Gastrocnemius medialis (tissue), 4 donors: ENCODE measurements around the gene MCCC2. TPM values are rescaled to one million over a fixed set of nuclear protein-coding genes. Genes with fewer than 3 reads are reported as not detected.
"Not testable (repeated sequence)": the region's sequence is repeated elsewhere in the genome, so short reads cannot be mapped to it uniquely, and the experiment has no call there.

Source experiments
- ATAC-seq, 2 donors: fragments of 150-250 bp; one replicate each; pipeline ENCODE4 v1.9.1; 2016
- DNase-seq, 2 donors: peaks; one replicate each; pipeline ENCODE4 v3.0.0-alpha.2; 2019
- H3K27ac ChIP-seq, 4 donors: fragments of 200-600 bp; sonication (generic); 1 replicate in 1 of 4; 2 replicates in 3 of 4; pipeline ENCODE4 v1.5.1; 2016 to 2018; ENCODE audit warnings: mild to moderate bottlenecking in 2 of 4, moderate library complexity in 1 of 4
- H3K27me3 ChIP-seq, 3 donors: fragments of 200-600 bp; sonication (generic) in 2 of 3; 1 replicate in 1 of 3; 2 replicates in 2 of 3; pipeline versions ENCODE4 v1.5.1 to v1.6.0; 2016 to 2019; ENCODE audit warnings: mild to moderate bottlenecking in 1 of 3, moderate library complexity in 1 of 3
- H3K36me3 ChIP-seq, 2 donors: fragments of 200-600 bp; sonication (generic) in 1 of 2; one replicate each; pipeline ENCODE4 v1.5.1; 2017 to 2018
- H3K4me1 ChIP-seq, 2 donors: fragments of 200-600 bp; sonication (generic) in 1 of 2; one replicate each; pipeline ENCODE4 v1.5.1; 2016 to 2017; ENCODE audit warnings: mild to moderate bottlenecking in 2 of 2
- H3K4me3 ChIP-seq, 4 donors: fragments of 200-600 bp; sonication (generic) in 3 of 4; 1 replicate in 1 of 4; 2 replicates in 3 of 4; pipeline ENCODE4 v1.5.1; 2016 to 2019; ENCODE audit warnings: mild to moderate bottlenecking in 2 of 4
- H3K9me3 ChIP-seq, 3 donors: fragments of 200-600 bp; sonication (generic) in 2 of 3; 1 replicate in 1 of 3; 2 replicates in 2 of 3; pipeline ENCODE4 v1.5.1; 2016 to 2019
- CTCF ChIP-seq, 5 experiments: fragments of 450-650 bp in 3 of 5; fragments of 200-600 bp in 2 of 5; sonication (generic) in 2 of 5; IDR thresholded peaks in 4 of 5; conservative IDR thresholded peaks in 1 of 5; 1 replicate in 4 of 5; 2 replicates in 1 of 5; pipeline ENCODE4 v1.5.1; 2016 to 2019; ENCODE audit warnings: antibody characterized with exemption in 5 of 5, mild to moderate bottlenecking in 3 of 5, moderate library complexity in 3 of 5
- POLR2A ChIP-seq, 2 donors: fragments of 450-650 bp; IDR thresholded peaks; one replicate each; pipeline ENCODE4 v1.6.1; 2017; ENCODE audit warnings: antibody characterized with exemption in 2 of 2, mild to moderate bottlenecking in 2 of 2, moderate library complexity in 2 of 2
- in situ Hi-C, 4 donors: fragments of 200-750 bp; cut with MboI; loops; one replicate each; pipeline versions ENCODE4 v1.15.0 to v1.8.0; 2017; ENCODE audit warnings: low sequenced_read_pairs in 4 of 4
- intact Hi-C: fragments of 100-400 bp; cut with DNase I; formaldehyde crosslinking; loops from one replicate; pipeline ENCODE4 v1.15.1; 2023; ENCODE audit warnings: low total_unique reads
- total RNA-seq, 4 donors: library from RNA; depleted of rRNA; stranded (reverse); fragments of >200 nt; gene quantifications; one replicate each; pipeline versions ENCODE4 v1.1.0 to v1.2.3, GENCODE V29; 2016

MCCC2 gene
- total RNA-seq, 4 donors from 2014 or later = 41.4 to 51.4 (median 46.9) TPM

- ATAC-seq = no peak
- intact Hi-C loops (no loop called here), in situ Hi-C loops (no loop called here)
- H3K4me1 ChIP-seq = peaks cover 0 to 13% of the 10 kb centered on the region in 2 donors
- no peaks in the 10 kb centered on the region for H3K9me3 ChIP-seq
- H3K36me3 ChIP-seq = peaks cover 3 to 53% of the 10 kb centered on the region in 2 donors
- no peak overlapping the region for H3K4me3 ChIP-seq
- DNase-seq = no peak
- H3K27ac ChIP-seq = peak overlapping the region; percentile 9 to 63 (median 44)
- no peaks in the 10 kb centered on the region for H3K27me3 ChIP-seq
- TF ChIP-seq POLR2A (IDR thresholded peaks at IDR 0.05) (no peak), CTCF (IDR thresholded peaks at IDR 0.05 in 4 of 5, conservative IDR thresholded peaks at IDR 0.05 in 1 of 5) (no peak)
Measured at GRCh38 chr5:71600783-71601182, 13.6 kb downstream of the MCCC2 start.

GRCh38 chr5:71601222-71602026, 14.3 kb downstream of the MCCC2 start:
- Histone ChIP-seq H3K27me3 (no peaks in the 10 kb centered on the region), H3K36me3 (peaks cover 3 to 49% of the 10 kb centered on the region in 2 donors), H3K4me3 (no peak overlapping the region), H3K4me1 (peaks cover 0 to 13% of the 10 kb centered on the region in 2 donors), H3K9me3 (no peaks in the 10 kb centered on the region), H3K27ac (peak overlapping the region; percentile 9 to 63 (median 44))
- in situ Hi-C loops = no loop called here
- intact Hi-C loops = no loop called here
- TF ChIP-seq POLR2A (IDR thresholded peaks at IDR 0.05) = no peak
- peak; percentile 23 to 55 (median 36) for TF ChIP-seq CTCF (IDR thresholded peaks at IDR 0.05 in 4 of 5, conservative IDR thresholded peaks at IDR 0.05 in 1 of 5)
- ATAC-seq = peak; percentile 68 to 95
- peak; percentile 9 to 48 for DNase-seq

DNA sequence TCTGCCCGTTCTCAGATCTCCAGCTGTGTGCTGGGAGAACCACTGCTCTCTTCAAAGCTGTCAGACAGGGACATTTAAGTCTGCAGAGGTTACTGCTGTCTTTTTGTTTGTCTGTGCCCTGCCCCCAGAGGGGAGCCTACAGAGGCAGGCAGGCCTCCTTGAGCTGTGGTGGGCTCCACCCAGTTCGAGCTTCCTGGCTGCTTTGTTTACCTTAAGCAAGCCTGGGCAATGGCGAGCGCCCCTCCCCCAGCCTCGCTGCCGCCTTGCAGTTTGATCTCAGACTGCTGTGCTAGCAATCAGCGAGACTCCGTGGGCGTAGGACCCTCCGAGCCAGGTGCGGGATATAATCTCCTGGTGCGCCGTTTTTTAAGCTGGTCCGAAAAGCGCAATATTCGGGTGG, 22.8 kb downstream of the MCCC2 start:
- H3K27ac ChIP-seq = not testable (repeated sequence)

GRCh38 chr5:71615809-71616208, 28.7 kb downstream of the MCCC2 start:
- TF ChIP-seq POLR2A (IDR thresholded peaks at IDR 0.05) = no peak
- no peak for TF ChIP-seq CTCF (IDR thresholded peaks at IDR 0.05 in 4 of 5, conservative IDR thresholded peaks at IDR 0.05 in 1 of 5)
- Histone ChIP-seq H3K9me3 (no peaks in the 10 kb centered on the region), H3K27me3 (no peaks in the 10 kb centered on the region), H3K4me1 (no peaks in the 10 kb centered on the region), H3K27ac (no peak overlapping the region), H3K36me3 (peaks cover 0 to 8% of the 10 kb centered on the region in 2 donors), H3K4me3 (no peak overlapping the region)
- in situ Hi-C loops (no loop called here), intact Hi-C loops (no loop called here)
- ATAC-seq (no peak), DNase-seq (no peak)

More for the DNA sequence above, 22.8 kb downstream of the MCCC2 start:
- H3K4me3 ChIP-seq, in situ Hi-C loops, DNase-seq, H3K27me3 ChIP-seq, H3K9me3 ChIP-seq, H3K36me3 ChIP-seq, intact Hi-C loops, H3K4me1 ChIP-seq, ATAC-seq: not testable (repeated sequence)

DNA sequence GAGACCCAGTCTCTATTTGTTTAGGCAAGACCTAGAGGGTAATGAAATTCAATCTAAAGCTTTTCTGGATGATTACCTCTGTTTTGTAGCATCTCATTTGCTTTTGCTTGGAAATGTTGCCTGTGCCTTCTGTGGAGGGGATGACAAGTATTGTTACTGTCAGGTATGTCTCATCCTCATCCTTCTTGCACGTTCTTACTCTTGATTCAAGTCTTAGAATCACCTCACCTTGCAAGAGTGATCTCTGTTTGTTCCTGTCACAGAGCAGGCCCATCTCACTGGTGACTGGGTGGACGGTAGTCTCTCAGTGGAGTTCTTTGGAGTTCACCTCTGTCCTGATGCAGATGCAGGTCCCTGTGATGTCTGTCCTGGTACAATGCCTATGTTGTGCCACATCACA, 33.5 kb downstream of the MCCC2 start:
- Histone ChIP-seq H3K36me3 (no peaks in the 10 kb centered on the region), H3K27me3 (no peaks in the 10 kb centered on the region), H3K4me3 (no peak overlapping the region), H3K4me1 (no peaks in the 10 kb centered on the region), H3K9me3 (no peaks in the 10 kb centered on the region), H3K27ac (no peak overlapping the region)
- in situ Hi-C loops (no loop called here), intact Hi-C loops (no loop called here)
- TF ChIP-seq CTCF (IDR thresholded peaks at IDR 0.05 in 4 of 5, conservative IDR thresholded peaks at IDR 0.05 in 1 of 5) = no peak
- DNase-seq (no peak), ATAC-seq (no peak)
